Tibial nerve (tissue), 4 donors: Measurements from ENCODE around the gene C6orf89. TPM values are rescaled to one million over a fixed set of nuclear protein-coding genes. Genes with fewer than 3 reads are reported as not detected.
"Not testable (repeated sequence)": the region's sequence is repeated elsewhere in the genome, so short reads cannot be mapped to it uniquely, and the experiment has no call there.

Experiments used
- DNase-seq, 2 donors: peaks; one replicate each; pipeline ENCODE4 v3.0.0-alpha.2; 2019; ENCODE audit warnings: low spot score in 2 of 2
- H3K27ac ChIP-seq, 4 donors: fragments of 200-600 bp; sonication (generic) in 3 of 4; one replicate each; pipeline ENCODE4 v1.5.1; 2017 to 2019; ENCODE audit warnings: mild to moderate bottlenecking in 1 of 4
- H3K27me3 ChIP-seq, 2 donors: fragments of 200-600 bp; sonication (generic) in 1 of 2; one replicate each; pipeline versions ENCODE4 v1.5.1 to v1.6.0; 2017 to 2019
- H3K36me3 ChIP-seq, 3 donors: fragments of 200-600 bp; sonication (generic); one replicate each; pipeline ENCODE4 v1.5.1; 2018 to 2019
- H3K4me1 ChIP-seq, 4 donors: fragments of 200-600 bp; sonication (generic) in 3 of 4; one replicate each; pipeline ENCODE4 v1.5.1; 2017 to 2019
- H3K4me3 ChIP-seq, 4 donors: fragments of 200-600 bp; sonication (generic) in 3 of 4; one replicate each; pipeline ENCODE4 v1.5.1; 2017 to 2019; ENCODE audit warnings: mild to moderate bottlenecking in 1 of 4, moderate library complexity in 1 of 4
- H3K9me3 ChIP-seq, 4 donors: fragments of 200-600 bp; sonication (generic) in 3 of 4; one replicate each; pipeline ENCODE4 v1.5.1; 2017 to 2019
- CTCF ChIP-seq, 5 experiments: fragments of 200-600 bp in 3 of 5; fragments of 450-650 bp in 2 of 5; sonication (generic) in 3 of 5; IDR thresholded peaks; one replicate each; pipeline ENCODE4 v1.5.1; 2016 to 2019; ENCODE audit warnings: antibody characterized with exemption in 5 of 5, mild to moderate bottlenecking in 3 of 5, moderate library complexity in 2 of 5
- EP300 ChIP-seq, 2 donors: sonication (generic); formaldehyde crosslinking; IDR thresholded peaks; one replicate each; pipeline ENCODE4 v1.6.1; 2017; ENCODE audit warnings: antibody characterized with exemption in 2 of 2, mild to moderate bottlenecking in 1 of 2
- POLR2A ChIP-seq, 2 donors: fragments of 450-650 bp; IDR thresholded peaks; one replicate each; pipeline ENCODE4 v1.6.1; 2017; ENCODE audit warnings: antibody characterized with exemption in 2 of 2, mild to moderate bottlenecking in 2 of 2, moderate library complexity in 2 of 2
- WGBS, 2 donors: methylation state at CpG; one replicate each; pipeline ENCODE4 v1.1.5; 2018; 5-methylcytosine and 5-hydroxymethylcytosine counted together
- total RNA-seq, 4 donors: library from RNA; depleted of rRNA; stranded (reverse); fragments of >200 nt; gene quantifications; one replicate each; pipeline ENCODE4 v1.1.0, GENCODE V29; 2016

C6orf89 gene
- total RNA-seq, 4 donors from 2014 or later, result 41.1 to 57.9 (median 52.3) TPM

GRCh38 chr6:36936824-36937223 lies 51.1 kb downstream of the C6orf89 start:
- Histone ChIP-seq H3K27ac (no peak overlapping the region), H3K4me1 (no peaks in the 10 kb centered on the region), H3K4me3 (no peak overlapping the region), H3K36me3 (no peaks in the 10 kb centered on the region), H3K9me3 (no peaks in the 10 kb centered on the region), H3K27me3 (no peaks in the 10 kb centered on the region)
- WGBS, 2 donors, result 89 to 94% methylated on average over 5 of the region's 5 CpGs
- TF ChIP-seq EP300 (IDR thresholded peaks at IDR 0.05) (no peak), CTCF (IDR thresholded peaks at IDR 0.05) (no peak), POLR2A (IDR thresholded peaks at IDR 0.05) (no peak)
- no peak for DNase-seq

GRCh38 chr6:36937896-36938295 lies 52.1 kb downstream of the C6orf89 start:
- no peaks in the 10 kb centered on the region for H3K9me3 ChIP-seq
- TF ChIP-seq EP300 (IDR thresholded peaks at IDR 0.05) (no peak), POLR2A (IDR thresholded peaks at IDR 0.05) (no peak), CTCF (IDR thresholded peaks at IDR 0.05) (no peak)
- H3K4me3 ChIP-seq, result no peak overlapping the region
- no peak overlapping the region for H3K27ac ChIP-seq
- no peak for DNase-seq
- H3K27me3 ChIP-seq, result no peaks in the 10 kb centered on the region
- H3K4me1 ChIP-seq, result no peaks in the 10 kb centered on the region
- WGBS, 2 donors, result 93% methylated on average over 6 of the region's 6 CpGs
- no peaks in the 10 kb centered on the region for H3K36me3 ChIP-seq

GRCh38 chr6:36938536-36938935 lies 52.8 kb downstream of the C6orf89 start:
- H3K9me3 ChIP-seq, result no peaks in the 10 kb centered on the region
- H3K4me1 ChIP-seq, result no peaks in the 10 kb centered on the region
- TF ChIP-seq CTCF (IDR thresholded peaks at IDR 0.05) (no peak), EP300 (IDR thresholded peaks at IDR 0.05) (no peak), POLR2A (IDR thresholded peaks at IDR 0.05) (no peak)
- 84 to 89% methylated on average over 4 of the region's 4 CpGs for WGBS, 2 donors
- H3K4me3 ChIP-seq, result no peak overlapping the region
- H3K36me3 ChIP-seq, result no peaks in the 10 kb centered on the region
- H3K27me3 ChIP-seq, result no peaks in the 10 kb centered on the region
- no peak overlapping the region for H3K27ac ChIP-seq
- DNase-seq, result no peak

- not testable (repeated sequence) for H3K36me3 ChIP-seq, H3K9me3 ChIP-seq, H3K4me3 ChIP-seq, DNase-seq, H3K27me3 ChIP-seq, H3K4me1 ChIP-seq, H3K27ac ChIP-seq
- 79 to 91% methylated on average over 3 to 5 of the region's 5 CpGs for WGBS, 2 donors
Measured at GRCh38 chr6:36939005-36939404, 53.3 kb downstream of the C6orf89 start.

- Histone ChIP-seq H3K27ac (no peak overlapping the region), H3K27me3 (no peaks in the 10 kb centered on the region), H3K4me3 (no peak overlapping the region), H3K9me3 (no peaks in the 10 kb centered on the region), H3K36me3 (no peaks in the 10 kb centered on the region), H3K4me1 (no peaks in the 10 kb centered on the region)
- TF ChIP-seq EP300 (IDR thresholded peaks at IDR 0.05) (no peak), POLR2A (IDR thresholded peaks at IDR 0.05) (no peak), CTCF (IDR thresholded peaks at IDR 0.05) (no peak)
- WGBS, 2 donors, result 84 to 89% methylated on average over 10 of the region's 10 CpGs
- no peak for DNase-seq
Measured at GRCh38 chr6:36940027-36940426, 54.3 kb downstream of the C6orf89 start.

GRCh38 chr6:36941561-36941960 lies 55.8 kb downstream of the C6orf89 start:
- DNase-seq, H3K4me1 ChIP-seq, H3K27ac ChIP-seq, H3K4me3 ChIP-seq, H3K27me3 ChIP-seq, H3K9me3 ChIP-seq, H3K36me3 ChIP-seq: not testable (repeated sequence)
- WGBS, 2 donors, result 82 to 93% methylated on average over 5 to 18 of the region's 40 CpGs

GRCh38 chr6:36942329-36942728 lies 56.6 kb downstream of the C6orf89 start:
- H3K4me1 ChIP-seq, DNase-seq, H3K9me3 ChIP-seq, H3K36me3 ChIP-seq, H3K27me3 ChIP-seq, H3K4me3 ChIP-seq, H3K27ac ChIP-seq: not testable (repeated sequence)
- 33 to 48% methylated on average over 1 of the region's 2 CpGs for WGBS, 2 donors
